Measurements from ENCODE around the gene CADM2.
"Not testable (repeated sequence)": the region's sequence is repeated elsewhere in the genome, so short reads cannot be mapped to it uniquely, and the experiment has no call there.

Gene CADM2

DNA sequence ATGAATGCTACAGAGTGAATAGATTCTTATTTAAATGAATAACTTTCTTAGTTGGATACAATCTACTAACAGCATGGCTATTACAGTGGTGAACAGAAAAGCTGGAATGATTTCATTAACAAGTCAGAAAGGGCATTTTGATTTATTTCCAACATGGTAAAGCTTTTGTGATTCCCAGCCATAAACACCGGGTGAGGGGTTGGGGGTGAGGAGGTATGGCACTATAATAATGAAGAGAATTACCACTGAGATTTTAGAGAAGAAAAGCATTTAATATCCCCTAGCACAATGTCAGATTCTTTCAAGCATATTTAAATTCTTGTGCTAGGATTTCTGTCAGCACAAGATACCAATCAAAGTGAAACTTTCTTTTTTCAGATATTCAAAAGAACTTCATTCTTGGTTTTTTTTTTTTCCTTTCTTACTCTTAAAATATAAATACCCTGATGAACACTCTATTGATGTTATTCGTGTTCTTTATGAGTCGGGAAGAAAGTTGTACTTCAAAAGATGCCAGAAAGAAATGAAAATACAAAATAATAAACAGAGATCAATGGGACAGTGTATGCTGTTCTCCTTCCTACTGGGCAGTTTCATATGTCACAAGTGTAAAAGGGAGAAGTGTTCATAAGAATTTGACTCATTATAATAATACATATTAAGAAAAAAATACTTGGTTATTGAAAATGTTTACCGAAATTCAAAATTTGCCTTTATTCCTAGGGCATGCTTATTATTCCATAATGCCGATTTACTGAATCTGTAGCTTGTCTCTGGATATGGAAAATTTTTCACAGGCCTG lies 522.8 kb downstream of the CADM2 start:
- no peak for DNase-seq (ENCODE audit: low read depth)

DNA sequence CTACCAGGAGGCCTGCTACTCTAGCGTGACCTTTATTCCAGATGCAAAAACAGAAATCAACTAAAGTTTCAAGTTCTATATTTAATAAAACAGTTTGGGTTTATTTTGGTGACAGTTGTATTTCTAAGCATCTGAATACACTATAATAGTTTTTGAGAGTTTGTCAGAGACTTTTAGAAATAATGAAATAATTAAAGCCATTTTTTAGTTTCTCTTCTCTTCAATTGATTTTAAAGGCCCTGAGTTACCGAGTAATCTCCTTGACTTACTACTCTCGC lies 523.4 kb downstream of the CADM2 start:
- no peak for DNase-seq (ENCODE audit: low read depth)

DNA sequence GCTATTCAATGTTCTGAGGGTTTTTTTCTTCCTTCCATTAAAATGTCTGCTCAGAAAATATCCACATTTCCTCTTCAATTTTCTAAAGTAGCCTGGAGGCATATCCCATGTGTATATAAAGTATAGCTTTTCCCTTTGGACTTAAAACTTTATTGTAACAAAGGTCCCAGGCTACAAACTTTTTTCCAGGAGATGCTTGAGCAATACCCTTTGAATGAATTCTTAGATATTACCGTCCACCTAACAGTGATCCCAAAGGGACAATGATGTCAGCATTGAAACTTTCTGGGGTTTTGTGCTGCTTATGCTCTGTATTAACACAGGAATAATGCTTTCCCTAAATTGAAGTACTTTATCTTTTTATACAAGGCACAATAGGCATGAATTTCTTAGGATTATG lies 525.2 kb downstream of the CADM2 start:
- no peak for DNase-seq (ENCODE audit: low read depth)

DNA sequence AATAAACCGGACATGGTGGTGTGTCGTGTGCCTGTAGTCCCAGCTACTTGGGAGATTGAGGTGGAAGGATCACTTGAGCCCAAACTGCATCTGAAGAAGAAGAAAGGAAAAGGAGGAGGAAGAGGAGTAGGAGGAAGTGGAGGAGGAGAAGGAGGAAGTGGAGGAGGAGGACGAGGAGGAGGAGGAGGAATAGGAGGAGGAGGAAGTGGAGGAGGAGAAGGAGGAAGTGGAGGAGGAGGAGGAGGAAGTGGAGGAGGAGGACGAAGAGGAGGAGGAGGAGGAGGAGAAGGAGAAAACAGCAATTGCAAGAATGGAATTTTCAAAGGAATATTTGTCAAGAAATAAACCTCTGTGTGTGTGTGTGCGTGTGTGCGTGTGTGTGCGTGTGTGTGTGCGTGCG lies 528.6 kb downstream of the CADM2 start:
- DNase-seq (ENCODE audit: low read depth), result no peak

DNA sequence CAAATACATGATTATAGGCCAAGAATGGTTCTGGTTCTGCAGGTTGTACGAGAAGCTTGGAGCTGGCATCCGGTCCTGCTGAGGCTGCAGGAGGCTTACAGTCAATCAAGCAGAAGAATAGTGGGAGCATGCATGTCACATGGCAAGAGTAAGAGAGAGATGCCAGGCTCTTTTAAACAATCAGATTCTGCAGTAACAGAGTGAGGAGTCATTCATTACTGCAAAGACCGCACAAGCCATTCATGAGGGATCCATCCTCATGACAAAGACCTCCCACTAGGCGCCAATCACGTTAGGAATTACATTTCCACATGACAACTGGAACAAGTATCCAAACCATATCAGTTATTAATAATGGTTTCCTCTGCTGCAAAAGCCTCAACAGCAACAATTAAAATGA lies 536.8 kb downstream of the CADM2 start:
- no peak for DNase-seq (ENCODE audit: low read depth)

DNA sequence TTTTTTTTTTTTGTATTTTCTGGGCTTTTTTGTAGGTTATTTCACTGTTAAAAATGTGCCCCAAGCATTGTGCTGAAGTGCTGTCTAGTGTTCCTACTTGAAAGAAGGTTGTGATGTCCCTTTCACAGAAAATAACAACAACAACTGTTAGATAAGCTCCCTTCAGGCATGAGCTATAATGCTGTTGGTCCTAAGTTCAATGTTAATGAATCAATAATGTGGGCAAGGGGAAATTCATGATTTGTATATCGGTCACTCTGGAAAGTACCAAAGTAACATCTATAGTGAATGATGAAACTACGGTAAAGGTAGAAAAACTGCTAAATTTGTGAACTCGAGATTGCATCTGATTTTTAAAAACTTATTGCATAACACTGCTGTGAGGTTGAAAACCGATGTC lies 539.4 kb downstream of the CADM2 start:
- no peak for DNase-seq (ENCODE audit: low read depth)

DNA sequence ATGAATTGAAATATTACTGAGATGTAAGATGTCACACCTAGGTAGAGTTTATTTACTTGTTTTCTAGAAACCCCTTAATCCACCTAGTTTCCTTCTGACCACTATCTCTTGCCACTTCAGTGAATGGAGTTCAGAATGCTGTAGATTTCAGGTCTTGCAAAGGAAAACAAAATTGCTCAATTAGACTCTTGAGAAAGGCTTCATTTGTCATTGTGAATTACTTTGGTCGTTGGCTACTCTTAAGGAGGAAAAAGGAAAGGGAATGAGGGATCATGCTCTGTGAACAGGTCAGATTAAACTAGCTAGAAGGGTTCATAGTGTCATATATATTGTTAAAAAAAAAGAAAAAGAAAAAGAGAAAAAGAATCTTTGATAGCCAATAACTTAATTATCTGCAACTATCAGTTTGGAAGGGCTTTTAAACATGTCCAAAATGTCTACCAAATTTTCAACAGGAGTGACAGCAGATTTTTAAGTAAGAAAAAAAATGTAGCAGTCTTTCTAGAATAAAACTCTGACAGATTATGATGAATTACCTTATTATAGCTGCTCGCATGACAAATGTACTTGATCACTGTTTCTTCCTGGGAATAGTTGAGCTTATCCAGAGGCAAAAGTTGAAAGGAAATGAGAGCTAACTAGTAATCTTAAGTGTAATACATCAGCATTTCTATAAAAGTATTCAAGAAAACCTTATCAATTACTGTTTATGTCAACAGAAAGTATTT lies 543.5 kb downstream of the CADM2 start:
- DNase-seq (ENCODE audit: low read depth), result no peak

DNA sequence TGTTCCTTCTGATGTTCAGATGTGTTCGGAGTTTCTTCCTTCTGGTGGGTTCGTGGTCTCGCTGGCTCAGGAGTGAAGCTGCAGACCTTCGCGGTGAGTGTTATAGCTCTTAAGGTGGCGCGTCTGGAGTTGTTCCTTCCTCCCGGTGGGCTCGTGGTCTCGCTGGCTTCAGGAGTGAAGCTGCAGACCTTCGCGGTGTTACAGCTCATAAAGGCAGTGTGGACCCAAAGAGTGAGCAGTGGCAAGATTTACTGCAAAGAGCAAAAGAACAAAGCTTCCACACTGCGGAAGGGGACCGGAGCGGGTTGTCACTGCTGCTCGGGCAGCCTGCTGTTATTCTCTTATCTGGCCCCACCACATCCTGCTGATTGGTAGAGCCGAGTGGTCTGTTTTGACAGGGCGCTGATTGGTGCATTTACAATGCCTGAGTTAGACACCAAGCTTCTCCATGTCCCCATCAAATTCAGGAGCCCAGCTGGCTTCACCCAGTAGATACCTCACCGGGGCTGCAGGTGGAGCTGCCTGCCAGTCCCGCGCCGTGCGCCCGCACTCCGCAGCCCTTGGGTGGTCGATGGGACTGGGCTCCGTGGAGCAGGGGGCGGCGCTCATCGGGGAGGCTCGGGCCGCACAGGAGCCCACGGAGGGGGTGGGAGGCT lies 545.5 kb downstream of the CADM2 start:
- DNase-seq (ENCODE audit: low read depth), result not testable (repeated sequence)

DNA sequence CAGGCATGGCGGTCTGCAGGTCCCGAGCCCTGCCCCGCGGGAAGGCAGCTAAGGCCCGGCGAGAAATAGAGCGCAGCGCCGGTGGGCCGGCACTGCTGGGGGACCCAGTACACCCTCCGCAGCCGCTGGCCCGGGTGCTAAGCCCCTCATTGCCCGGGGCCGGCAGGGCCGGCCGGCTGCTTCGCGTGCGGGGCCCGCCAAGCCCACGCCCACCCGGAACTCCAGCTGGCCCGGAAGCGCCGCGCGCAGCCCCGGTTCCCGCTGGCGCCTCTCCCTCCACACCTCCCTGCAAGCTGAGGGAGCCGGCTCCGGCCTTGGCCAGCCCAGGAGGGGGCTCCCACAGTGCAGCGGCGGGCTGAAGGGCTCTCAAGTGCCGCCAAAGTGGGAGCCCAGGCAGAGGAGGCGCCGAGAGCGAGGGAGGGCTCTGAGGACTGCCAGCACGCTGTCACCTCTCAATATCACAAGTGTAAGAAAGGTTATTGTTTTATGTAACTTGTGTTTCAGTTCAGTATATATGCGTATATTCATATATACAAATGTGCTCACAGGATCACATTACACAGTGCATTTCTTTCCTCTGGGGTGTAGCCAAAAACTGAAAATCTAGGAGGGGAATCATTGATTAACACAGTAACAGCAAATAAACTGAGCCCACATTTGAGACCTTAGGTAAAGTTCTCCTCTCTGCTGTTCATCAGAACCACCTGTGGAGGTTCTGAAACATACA lies 546.2 kb downstream of the CADM2 start:
- not testable (repeated sequence) for DNase-seq (ENCODE audit: low read depth)

DNA sequence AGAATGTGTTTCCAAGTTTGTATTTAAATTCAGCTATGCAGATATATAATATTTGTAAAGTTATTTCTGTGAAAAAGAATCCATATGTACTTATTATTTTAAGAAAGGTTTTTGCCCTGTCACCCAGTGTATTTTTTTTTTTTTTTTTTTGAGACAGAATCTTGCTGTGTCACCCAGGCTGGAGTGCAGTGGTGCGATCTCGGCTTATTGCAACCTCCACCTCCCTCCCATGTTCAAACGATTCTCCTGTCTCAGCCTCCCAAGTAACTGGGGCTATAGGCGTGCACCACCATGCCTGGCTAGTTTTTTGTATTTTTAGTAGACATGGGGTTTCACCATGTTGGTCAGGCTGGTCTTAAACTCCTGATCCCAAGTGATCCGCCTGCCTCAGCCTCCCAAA lies 548.3 kb downstream of the CADM2 start:
- not testable (repeated sequence) for DNase-seq (ENCODE audit: low read depth)

DNA sequence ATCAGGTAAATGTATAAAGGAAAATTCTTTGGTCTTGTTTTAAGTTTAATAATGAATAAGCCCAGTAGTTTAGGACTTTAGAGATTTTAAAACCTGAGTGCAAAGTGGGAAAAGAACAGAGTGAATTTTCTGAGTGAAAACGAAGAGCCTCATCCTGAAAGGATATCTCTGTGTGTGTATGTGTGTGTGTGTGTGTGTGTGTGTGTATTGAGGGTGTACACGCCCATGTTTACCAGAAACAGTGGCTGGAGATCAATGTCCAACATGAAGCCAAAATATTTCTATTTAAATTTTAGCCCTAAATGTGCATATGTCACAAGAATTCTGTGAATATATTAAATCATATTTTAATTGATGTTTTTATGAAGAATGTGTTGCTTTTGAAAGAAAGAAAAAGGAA lies 549.9 kb downstream of the CADM2 start:
- DNase-seq (ENCODE audit: low read depth), result no peak

DNA sequence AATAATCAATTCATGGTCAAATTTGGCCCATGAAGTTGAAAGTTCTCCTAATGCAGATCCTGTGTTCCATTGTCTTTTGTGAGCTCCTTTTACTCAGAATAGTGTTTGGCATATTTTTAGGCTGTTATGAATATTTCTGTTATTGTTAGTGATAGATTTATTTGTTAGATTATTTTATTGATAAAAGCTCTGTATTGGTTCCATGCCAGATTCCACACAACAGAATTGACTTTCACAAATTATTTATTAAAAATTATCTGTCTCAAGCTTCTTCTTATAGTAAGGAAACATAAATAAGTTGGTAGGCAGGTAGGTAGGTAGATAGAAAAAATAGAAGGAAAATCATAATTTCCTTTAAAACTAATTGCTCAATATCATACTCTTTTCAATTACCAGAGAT lies 557.4 kb downstream of the CADM2 start:
- DNase-seq (ENCODE audit: low read depth), result no peak

DNA sequence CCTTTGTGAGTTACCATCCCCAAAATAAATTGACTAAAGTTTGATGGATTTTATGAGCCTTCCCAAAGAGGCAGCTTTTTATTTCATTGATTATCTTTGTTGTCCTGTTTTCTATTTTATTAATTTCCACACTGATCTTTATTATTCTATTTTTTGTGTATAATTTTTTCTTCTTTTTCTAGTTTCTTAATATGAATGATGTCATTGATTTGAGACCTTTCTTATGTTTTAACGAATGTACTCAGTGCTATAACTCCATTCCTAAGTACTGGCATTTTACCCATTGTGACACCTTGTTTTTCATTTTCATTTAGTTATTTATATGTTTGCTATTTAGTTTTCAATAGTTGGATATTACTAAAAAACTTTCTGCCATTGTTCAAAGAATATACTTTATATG lies 565.3 kb downstream of the CADM2 start:
- no peak for DNase-seq (ENCODE audit: low read depth)

DNA sequence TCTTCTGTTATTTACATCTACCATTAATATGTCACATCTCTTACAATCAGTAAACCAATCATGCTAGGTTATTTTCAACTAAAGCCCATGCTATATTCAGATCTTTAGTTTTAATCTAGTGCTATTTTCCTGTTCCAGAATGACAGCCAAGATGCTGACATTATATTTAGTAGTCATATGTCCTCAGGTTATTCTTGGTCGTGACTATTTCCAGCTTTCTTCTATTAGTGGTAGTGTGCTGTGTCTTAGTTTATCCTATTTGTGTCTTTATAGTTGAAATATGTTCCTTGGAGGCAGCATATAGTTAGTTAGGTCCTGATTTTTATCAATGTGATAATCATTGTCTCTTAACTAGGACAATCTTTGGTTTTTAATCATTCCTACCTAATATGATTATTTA lies 566.5 kb downstream of the CADM2 start:
- DNase-seq (ENCODE audit: low read depth), result no peak

DNA sequence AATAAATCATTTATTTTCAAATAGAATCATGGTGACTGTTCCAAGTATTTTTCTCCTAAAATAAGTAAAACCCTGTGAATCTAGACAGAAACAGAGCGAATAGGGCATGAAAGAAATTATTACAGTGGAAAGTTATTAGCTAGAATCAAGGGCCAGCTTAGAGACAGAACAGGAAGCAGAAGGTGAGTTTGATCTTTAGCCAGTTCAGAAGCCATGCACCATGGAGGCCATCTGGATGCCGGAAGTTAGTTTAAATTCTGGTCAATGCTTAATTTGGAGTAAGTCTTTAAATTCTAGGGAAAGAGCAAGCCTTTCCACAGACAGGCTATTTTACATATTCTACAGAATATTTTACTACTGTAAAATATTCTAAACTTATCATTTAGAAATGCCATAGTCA lies 574.8 kb downstream of the CADM2 start:
- DNase-seq (ENCODE audit: low read depth), result no peak

DNA sequence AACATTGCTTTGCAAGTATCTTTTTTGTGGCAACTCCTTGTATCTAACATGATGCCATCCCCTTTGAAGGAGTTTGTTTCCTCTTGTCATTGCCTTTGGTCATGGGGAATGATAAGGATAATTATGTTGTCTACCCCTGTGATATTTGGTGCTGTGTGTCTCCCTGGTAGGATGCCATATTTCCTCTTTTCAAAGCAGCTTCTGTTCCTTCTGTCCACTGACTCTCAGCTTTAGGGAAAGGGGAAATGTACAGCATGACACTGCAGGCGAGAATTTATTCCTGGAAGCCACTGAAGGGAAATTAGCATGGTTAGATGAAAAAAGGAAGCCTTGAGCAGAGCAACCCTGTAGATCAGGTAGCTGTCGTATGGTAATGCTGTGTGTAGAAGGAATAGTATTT lies 576.7 kb downstream of the CADM2 start:
- no peak for DNase-seq (ENCODE audit: low read depth)

DNA sequence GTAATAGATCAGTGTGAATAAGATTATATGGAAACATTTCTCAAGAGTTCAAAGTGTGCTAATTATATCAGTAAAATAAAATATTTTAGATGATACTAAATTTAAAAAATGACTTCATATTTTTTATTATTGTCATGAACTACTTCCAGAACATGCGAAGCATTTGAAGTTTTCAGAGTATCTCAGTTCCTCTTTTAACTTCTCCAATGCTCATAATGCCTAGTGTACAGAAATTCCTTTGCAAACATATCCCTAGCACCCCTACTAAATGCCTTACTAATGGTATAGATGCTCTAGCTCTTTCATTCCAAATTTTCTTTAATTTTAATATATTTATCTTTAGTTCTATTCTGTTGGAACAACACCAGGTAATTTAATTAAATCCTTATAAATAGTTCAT lies 580.4 kb downstream of the CADM2 start:
- no peak for DNase-seq (ENCODE audit: low read depth)

DNA sequence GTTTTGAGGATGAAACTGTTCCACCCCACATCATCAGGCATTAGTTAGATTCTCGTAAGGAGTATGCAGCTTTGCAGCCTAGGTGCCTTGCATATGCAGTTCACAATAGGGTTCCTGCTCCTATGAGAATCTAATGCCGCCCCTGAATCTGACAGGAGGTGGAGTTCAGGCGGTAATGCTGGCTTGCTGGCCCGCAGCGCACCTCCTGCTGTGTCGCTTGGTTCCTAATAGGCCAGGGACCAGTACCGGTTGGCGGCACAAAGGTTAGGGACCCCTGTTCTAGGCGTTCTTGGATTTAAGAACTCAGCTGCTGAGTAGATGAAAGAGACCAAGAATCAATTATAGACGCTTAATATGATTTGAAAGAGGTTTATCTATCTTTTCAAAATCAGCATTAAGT lies 595.4 kb downstream of the CADM2 start:
- DNase-seq (ENCODE audit: low read depth), result no peak

DNA sequence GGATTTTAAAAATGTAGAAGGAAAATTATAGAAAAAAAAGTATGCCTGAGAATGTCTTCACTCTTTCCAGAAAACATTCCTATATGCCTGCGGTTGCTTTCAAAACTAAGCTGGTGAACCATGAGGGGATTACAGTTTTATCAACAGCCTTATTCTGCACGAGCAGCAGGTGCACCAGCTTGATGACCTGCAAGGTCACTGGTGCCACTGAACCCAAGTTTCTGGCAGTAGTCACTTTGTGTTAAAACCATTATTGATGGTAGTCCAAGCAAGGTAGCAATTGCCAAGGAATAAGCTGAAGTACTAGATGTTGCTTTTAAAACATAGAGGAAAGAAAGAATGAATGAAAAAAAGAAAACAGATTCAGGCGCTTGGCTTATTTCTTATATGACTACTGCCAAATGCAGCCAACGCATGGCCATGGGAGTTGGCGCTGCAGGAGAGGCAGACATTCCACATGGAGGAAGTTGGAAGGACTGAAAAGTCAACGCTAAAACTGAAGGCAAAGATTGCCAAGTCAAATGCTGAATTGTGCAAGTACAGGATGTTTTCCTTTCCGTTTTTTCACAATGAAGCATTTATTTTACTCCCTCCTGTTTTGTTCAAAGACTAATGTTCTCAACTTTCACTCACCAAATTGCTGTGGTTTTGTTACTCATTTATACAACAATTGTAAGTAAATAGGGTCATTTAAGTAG lies 601.4 kb downstream of the CADM2 start:
- no peak for DNase-seq (ENCODE audit: low read depth)

DNA sequence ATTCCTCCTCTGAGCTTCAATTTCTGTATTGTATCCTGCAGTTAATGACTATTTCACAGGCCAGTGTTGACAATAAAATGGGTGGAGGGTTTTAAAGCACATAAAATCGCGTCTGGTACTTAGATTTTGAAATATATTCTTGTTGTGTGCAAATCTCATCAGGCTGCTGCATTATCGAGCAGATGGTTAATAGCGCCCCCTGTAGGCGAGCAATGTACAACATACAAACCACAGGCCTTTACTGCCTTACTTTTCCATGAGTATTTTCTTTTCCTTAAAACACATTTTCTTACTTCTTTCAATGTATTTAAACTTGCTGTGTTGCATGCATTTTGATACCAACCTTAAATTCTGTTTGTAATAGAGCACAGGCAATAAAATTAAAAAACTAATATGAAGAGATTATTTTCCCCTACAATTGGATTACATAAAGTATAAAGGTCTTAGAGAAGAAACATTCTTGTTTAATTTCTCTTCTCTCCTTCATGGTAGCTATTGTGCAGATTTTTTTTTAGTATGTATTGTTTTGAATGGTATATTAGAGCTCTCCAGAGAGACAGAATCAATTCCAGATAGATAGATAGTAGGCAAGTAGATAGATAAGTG lies 608.4 kb downstream of the CADM2 start:
- DNase-seq (ENCODE audit: low read depth), result no peak

DNA sequence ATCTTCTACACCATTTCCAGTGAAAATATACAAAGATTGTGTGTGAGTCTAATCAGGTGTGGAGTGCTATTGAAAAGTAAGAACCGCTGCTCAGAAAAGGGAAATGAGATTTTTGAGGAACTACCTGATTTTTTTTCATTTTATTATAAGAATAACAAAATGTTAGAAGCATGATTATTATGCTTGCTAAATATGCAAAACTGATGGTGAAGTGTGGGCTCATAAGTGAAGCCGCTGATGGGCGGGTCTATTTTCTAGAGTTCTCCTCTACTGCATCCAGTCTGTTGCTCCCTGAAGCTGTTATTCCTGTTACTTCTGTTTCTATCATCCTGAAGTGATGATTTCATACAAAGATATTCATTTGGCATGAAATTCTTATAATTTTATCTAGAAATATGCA lies 612.0 kb downstream of the CADM2 start:
- no peak for DNase-seq (ENCODE audit: low read depth)

DNA sequence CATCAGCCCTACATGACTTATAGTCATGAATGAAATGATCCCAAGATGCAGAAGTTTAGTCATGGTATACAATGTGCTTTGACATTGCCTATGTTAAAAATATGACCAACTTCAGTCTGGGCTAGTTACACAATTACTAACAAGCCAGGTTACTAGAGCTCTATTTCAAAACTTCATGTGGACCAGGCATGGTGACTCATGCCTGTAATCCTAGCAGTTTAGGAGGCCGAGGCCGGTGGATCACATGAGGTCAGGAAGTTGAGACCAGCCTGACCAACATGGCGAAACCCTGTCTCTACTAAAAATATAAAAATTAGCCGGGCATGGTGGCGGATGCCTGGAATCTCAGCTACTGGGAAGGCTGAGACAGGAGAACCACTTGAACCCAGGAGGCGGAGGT lies 613.0 kb downstream of the CADM2 start:
- DNase-seq (ENCODE audit: low read depth), result no peak
